ENCODE data around the gene ARL16. TPM values are rescaled to one million over a fixed set of nuclear protein-coding genes. Genes with fewer than 3 reads are reported as not detected.

ARL16 gene
- total and polyA plus RNA-seq, 5 donors: 13.2 to 24.4 (median 18.2) TPM

- Histone ChIP-seq H3K27ac (ENCODE audit: low read length) (no peak overlapping the region), H3K4me1 (ENCODE audit: control insufficient read depth, insufficient read depth, low read length) (no peaks in the 10 kb centered on the region), H3K4me3 (ENCODE audit: low read length) (no peak overlapping the region), H3K27me3 (ENCODE audit: control insufficient read depth, insufficient read depth) (no peaks in the 10 kb centered on the region), H3K9me3 (ENCODE audit: control insufficient read depth, low read length) (no peaks in the 10 kb centered on the region)
- WGBS: 97% methylated on average over 20 of the region's 20 CpGs
- DNase-seq (no peak), ATAC-seq (no peak)
- intact Hi-C loops (cut with DNase I): no loop called here
Measured at GRCh38 chr17:81691608-81692007, 8.0 kb upstream of the ARL16 start.

DNA sequence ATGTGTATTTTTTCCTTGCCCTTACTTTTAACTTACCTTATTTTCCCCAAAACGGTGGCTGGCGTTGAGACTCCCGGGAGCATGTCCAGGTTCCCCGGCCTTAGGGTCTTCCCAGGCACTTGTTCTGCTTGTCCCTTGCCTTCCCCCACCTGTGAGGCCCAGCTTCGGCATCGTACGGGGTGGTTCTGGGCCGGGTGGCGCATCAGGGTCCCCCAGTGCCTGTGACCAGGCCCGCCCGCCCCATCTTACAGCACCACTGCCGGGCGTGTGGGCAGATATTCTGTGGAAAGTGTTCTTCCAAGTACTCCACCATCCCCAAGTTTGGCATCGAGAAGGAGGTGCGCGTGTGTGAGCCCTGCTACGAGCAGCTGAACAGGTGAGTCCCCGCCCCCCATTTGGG, 7.6 kb upstream of the ARL16 start:
- DNase-seq (no peak), ATAC-seq (no peak)
- Histone ChIP-seq H3K27ac (ENCODE audit: low read length) (no peak overlapping the region), H3K4me1 (ENCODE audit: control insufficient read depth, insufficient read depth, low read length) (no peaks in the 10 kb centered on the region), H3K4me3 (ENCODE audit: low read length) (no peak overlapping the region), H3K27me3 (ENCODE audit: control insufficient read depth, insufficient read depth) (no peaks in the 10 kb centered on the region), H3K9me3 (ENCODE audit: control insufficient read depth, low read length) (no peaks in the 10 kb centered on the region)
- 92% methylated on average over 18 of the region's 18 CpGs for WGBS
- intact Hi-C loops (cut with DNase I): no loop called here

DNA sequence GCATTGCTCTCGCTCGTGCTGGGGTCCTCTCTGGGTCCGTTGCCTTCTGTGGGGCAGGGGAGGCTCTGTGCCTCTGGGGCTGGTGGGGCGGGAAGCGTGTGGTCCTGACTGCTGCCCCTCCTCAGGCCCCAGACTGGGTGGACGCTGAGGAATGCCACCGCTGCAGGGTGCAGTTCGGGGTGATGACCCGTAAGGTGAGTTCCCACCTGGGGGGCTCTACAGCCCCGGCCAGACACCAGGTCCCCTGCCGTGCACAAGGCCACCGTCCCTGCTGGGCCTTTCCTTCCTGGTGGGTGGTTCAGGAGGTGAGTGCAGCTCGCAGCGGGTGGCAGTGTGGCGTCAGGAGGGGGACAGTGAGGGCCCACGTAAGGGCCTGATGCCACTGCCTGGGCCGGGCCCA, 7.0 kb upstream of the ARL16 start:
- Histone ChIP-seq H3K4me1 (ENCODE audit: control insufficient read depth, insufficient read depth, low read length) (no peaks in the 10 kb centered on the region), H3K27ac (ENCODE audit: low read length) (no peak overlapping the region), H3K27me3 (ENCODE audit: control insufficient read depth, insufficient read depth) (no peaks in the 10 kb centered on the region), H3K4me3 (ENCODE audit: low read length) (no peak overlapping the region), H3K9me3 (ENCODE audit: control insufficient read depth, low read length) (no peaks in the 10 kb centered on the region)
- no peak for ATAC-seq
- intact Hi-C loops (cut with DNase I): no loop called here
- 85% methylated on average over 17 of the region's 17 CpGs for WGBS
- no peak for DNase-seq

DNA sequence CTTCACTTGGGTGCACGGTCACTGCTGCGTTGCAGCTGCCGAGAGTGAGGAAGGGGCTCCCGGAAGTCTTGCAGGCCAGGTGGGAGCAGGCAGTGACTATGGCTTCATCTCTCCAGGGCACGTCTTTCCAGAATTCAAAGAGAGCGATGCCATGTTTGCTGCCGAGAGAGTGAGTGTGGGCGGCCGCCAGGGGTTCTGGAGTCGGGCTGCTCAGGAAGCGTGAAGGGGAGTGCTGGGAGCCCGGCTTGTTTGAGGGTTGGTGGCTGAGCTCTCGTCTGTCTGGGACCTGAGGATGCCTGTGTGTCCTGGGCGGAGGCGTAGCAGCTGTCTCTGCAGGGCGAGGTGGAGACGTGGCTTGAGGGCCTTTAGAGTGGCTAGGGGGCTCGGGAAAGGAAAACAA, 6.5 kb upstream of the ARL16 start:
- DNase-seq (no peak), ATAC-seq (no peak)
- Histone ChIP-seq H3K27me3 (ENCODE audit: control insufficient read depth, insufficient read depth) (no peaks in the 10 kb centered on the region), H3K4me3 (ENCODE audit: low read length) (no peak overlapping the region), H3K9me3 (ENCODE audit: control insufficient read depth, low read length) (no peaks in the 10 kb centered on the region), H3K27ac (ENCODE audit: low read length) (no peak overlapping the region), H3K4me1 (ENCODE audit: control insufficient read depth, insufficient read depth, low read length) (peaks cover 3% of the 10 kb centered on the region)
- intact Hi-C loops (cut with DNase I): no loop called here
- 85% methylated on average over 18 of the region's 18 CpGs for WGBS

GRCh38 chr17:81688616-81689015, 5.0 kb upstream of the ARL16 start:
- H3K4me3 ChIP-seq (ENCODE audit: low read length): no peak overlapping the region
- ATAC-seq (no peak), DNase-seq (no peak)
- peaks cover 6% of the 10 kb centered on the region for H3K4me1 ChIP-seq (ENCODE audit: control insufficient read depth, insufficient read depth, low read length)
- no peaks in the 10 kb centered on the region for H3K9me3 ChIP-seq (ENCODE audit: control insufficient read depth, low read length)
- intact Hi-C loops (cut with DNase I): no loop called here
- no peaks in the 10 kb centered on the region for H3K27me3 ChIP-seq (ENCODE audit: control insufficient read depth, insufficient read depth)
- 90% methylated on average over 14 of the region's 14 CpGs for WGBS
- no peak overlapping the region for H3K27ac ChIP-seq (ENCODE audit: low read length)

DNA sequence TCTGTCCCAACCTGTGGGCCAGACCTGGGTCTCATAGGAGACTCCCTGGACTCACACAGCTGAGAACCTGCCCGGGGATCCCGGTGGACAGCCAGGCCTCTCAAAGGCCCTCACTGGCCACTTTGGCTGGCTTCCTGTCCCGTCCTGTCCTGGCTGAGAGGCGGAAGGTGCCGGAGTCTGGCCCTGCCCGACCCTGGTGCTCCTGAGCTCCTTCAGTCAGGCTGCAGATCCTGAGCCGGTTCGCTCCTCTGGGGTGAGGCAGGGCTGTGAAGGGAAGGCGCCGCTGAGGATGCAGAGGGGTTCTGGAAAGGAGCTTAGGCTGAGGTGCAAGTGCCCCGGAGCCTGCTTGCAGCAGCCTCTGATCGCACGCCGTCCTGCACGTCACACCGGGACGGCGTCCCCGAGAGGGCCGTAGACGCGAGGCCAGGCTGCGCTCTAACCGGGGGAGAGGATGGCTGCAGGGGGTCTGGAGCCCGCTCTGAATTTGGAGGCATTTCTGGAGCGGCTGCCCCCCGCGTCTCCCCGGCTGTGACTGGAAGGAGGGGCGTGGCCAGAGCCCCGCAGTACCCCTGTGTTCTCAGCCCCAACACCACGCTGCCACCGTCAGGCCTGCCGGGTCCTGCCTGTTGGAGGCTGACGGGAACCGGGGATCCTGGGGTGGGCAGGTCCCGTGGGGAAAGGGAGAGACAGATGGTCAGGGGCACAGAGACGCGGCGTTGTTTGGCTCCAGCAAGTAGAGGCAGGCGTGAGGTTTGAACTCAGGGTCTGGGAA, 4.4 kb upstream of the ARL16 start:
- intact Hi-C loops (cut with DNase I): no loop called here
- no peak overlapping the region for H3K27ac ChIP-seq (ENCODE audit: low read length)
- no peak overlapping the region for H3K4me3 ChIP-seq (ENCODE audit: low read length)
- no peak for DNase-seq
- peaks cover 6% of the 10 kb centered on the region for H3K4me1 ChIP-seq (ENCODE audit: control insufficient read depth, insufficient read depth, low read length)
- WGBS: 92% methylated on average over 41 of the region's 41 CpGs
- H3K9me3 ChIP-seq (ENCODE audit: control insufficient read depth, low read length): no peaks in the 10 kb centered on the region
- H3K27me3 ChIP-seq (ENCODE audit: control insufficient read depth, insufficient read depth): no peaks in the 10 kb centered on the region
- no peak for ATAC-seq

- ATAC-seq (no peak), DNase-seq (no peak)
- 92% methylated on average over 20 of the region's 20 CpGs for WGBS
- Histone ChIP-seq H3K27ac (ENCODE audit: low read length) (no peak overlapping the region), H3K4me3 (ENCODE audit: low read length) (no peak overlapping the region), H3K9me3 (ENCODE audit: control insufficient read depth, low read length) (no peaks in the 10 kb centered on the region), H3K4me1 (ENCODE audit: control insufficient read depth, insufficient read depth, low read length) (peaks cover 6% of the 10 kb centered on the region), H3K27me3 (ENCODE audit: control insufficient read depth, insufficient read depth) (no peaks in the 10 kb centered on the region)
- intact Hi-C loops (cut with DNase I): no loop called here
Measured at GRCh38 chr17:81686614-81687013, 3.0 kb upstream of the ARL16 start.

DNA sequence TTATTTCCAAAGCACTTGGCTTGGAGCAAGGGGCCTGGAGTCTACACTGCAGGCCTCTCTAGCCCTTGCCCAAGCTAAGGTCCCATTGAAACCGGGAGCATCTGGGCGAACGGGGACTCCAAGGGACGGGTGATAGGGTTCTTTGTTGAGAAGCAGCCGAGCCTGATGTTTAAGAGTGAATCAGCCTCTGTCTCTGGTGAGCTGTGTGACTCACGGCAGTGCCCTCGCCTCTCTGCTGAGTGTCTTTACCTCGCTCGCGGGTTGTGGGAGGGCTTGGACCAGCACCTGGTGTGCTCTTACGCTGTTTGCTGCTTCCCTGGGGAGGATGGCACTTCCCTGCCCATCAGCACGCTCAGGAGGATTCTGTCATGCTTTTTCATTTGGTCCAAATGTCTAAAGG, 1.5 kb upstream of the ARL16 start:
- ATAC-seq (no peak), DNase-seq (no peak)
- Histone ChIP-seq H3K27me3 (ENCODE audit: control insufficient read depth, insufficient read depth) (no peaks in the 10 kb centered on the region), H3K9me3 (ENCODE audit: control insufficient read depth, low read length) (no peaks in the 10 kb centered on the region), H3K4me1 (ENCODE audit: control insufficient read depth, insufficient read depth, low read length) (peaks cover 6% of the 10 kb centered on the region), H3K27ac (ENCODE audit: low read length) (no peak overlapping the region), H3K4me3 (ENCODE audit: low read length) (peak overlapping the region; percentile 97)
- 78% methylated on average over 12 of the region's 12 CpGs for whole genome bisulfite sequencing
- intact Hi-C loops (cut with DNase I): no loop called here

- H3K9me3 ChIP-seq (ENCODE audit: control insufficient read depth, low read length): no peaks in the 10 kb centered on the region
- H3K27ac ChIP-seq (ENCODE audit: low read length): no peak overlapping the region
- ATAC-seq (peak in 1 of 2 donors; percentile 13), DNase-seq (no peak)
- H3K4me3 ChIP-seq (ENCODE audit: low read length): peak overlapping the region; percentile 97
- no peaks in the 10 kb centered on the region for H3K27me3 ChIP-seq (ENCODE audit: control insufficient read depth, insufficient read depth)
- 5% methylated on average over 16 of the region's 16 CpGs for WGBS
- intact Hi-C loops (cut with DNase I): no loop called here
- peaks cover 6% of the 10 kb centered on the region for H3K4me1 ChIP-seq (ENCODE audit: control insufficient read depth, insufficient read depth, low read length)
Measured at GRCh38 chr17:81684442-81684911, 880 bp upstream of the ARL16 start.

DNA sequence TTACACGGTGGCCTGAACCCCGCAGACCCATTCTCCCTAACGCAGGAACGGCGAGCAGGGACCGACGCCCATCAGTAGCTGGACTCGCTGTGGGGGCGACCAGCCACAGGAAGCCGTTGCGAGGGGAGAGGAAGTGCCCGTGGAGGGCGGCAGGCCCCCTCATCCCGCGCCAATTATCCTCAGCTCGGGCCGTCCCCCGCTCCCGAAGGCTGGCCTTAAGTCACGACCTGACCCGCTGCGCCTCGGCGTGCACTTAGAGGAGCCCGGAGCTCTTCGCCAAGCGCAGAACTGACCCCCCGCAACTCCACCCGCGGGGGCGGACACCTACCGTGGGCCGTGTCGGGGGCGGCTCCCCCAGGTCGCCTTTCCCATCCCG, 401 bp downstream of the ARL16 start:
- peak overlapping the region; percentile 34 for H3K27ac ChIP-seq (ENCODE audit: low read length)
- H3K4me1 ChIP-seq (ENCODE audit: control insufficient read depth, insufficient read depth, low read length): peaks cover 6% of the 10 kb centered on the region
- H3K9me3 ChIP-seq (ENCODE audit: control insufficient read depth, low read length): no peaks in the 10 kb centered on the region
- peak overlapping the region; percentile 71 for H3K4me3 ChIP-seq (ENCODE audit: low read length)
- DNase-seq (no peak), ATAC-seq (peak in 1 of 2 donors; percentile 45)
- intact Hi-C loops (cut with DNase I): no loop called here
- WGBS: under 1% methylated on average over 37 of the region's 37 CpGs
- no peaks in the 10 kb centered on the region for H3K27me3 ChIP-seq (ENCODE audit: control insufficient read depth, insufficient read depth)

DNA sequence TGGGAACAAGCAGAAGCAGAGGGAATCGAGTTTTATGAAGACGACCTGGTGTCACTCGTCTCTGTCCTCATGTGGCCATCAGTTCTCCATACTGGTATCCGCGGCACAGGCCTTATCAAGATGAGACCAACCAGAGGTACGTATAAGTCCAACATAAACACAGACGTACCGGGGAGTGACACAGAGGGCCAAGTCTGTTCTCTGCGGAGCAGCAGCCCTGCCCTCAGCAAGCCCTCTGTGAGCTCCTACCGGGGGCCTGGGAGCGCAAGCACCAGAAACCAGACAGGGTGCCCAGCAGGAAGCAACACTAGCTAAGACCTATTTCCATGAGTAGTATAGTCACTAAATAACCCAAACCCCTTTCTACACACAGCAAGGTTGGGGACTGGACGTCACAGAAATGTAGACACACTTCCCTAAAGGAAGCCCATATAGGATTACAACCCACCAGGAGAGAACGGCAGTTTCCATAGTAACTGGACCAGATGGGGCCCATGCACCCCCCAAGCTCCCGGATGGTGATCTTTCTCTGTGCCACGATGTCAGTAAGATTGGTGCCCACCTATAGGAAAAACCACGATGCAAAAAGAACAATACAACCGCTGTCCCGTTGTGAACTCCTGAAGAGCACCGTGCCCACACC, 911 bp downstream of the ARL16 start:
- WGBS: 32% methylated on average over 19 of the region's 19 CpGs
- no peak overlapping the region for H3K27ac ChIP-seq (ENCODE audit: low read length)
- intact Hi-C loops (cut with DNase I): no loop called here
- peak in 1 of 3 donors; percentile 30 for DNase-seq
- peaks cover 6% of the 10 kb centered on the region for H3K4me1 ChIP-seq (ENCODE audit: control insufficient read depth, insufficient read depth, low read length)
- peak overlapping the region; percentile 71 for H3K4me3 ChIP-seq (ENCODE audit: low read length)
- H3K27me3 ChIP-seq (ENCODE audit: control insufficient read depth, insufficient read depth): no peaks in the 10 kb centered on the region
- ATAC-seq: no peak
- no peaks in the 10 kb centered on the region for H3K9me3 ChIP-seq (ENCODE audit: control insufficient read depth, low read length)
